ENCODE results near the gene POT1. TPM values are rescaled to one million over a fixed set of nuclear protein-coding genes. Genes with fewer than 3 reads are reported as not detected.

Gene POT1
- total and polyA plus RNA-seq, 2 of the 8 experiments (the other 6 are each of a cell fraction or from before 2014, with no cell fraction given): 13.1 to 22.8 TPM

- Histone ChIP-seq H4K20me1 (replicated peaks in 1 of 2; ENCODE audit: control insufficient read depth in 1 of 2, insufficient read depth in 2 of 2, low read length in 2 of 2) (no peaks in the 10 kb centered on the region), H2BK12ac (ENCODE audit: low read depth, low read length) (no peak overlapping the region), H3K14ac (ENCODE audit: insufficient read length) (no peak overlapping the region), H3K4ac (replicated peaks; ENCODE audit: insufficient read length, low read depth, low read length) (no peak overlapping the region), H3K9me3 (ENCODE audit: insufficient read depth in 2 of 2, low read depth in 1 of 2, low read length in 1 of 2) (no peaks in the 10 kb centered on the region), H4K8ac (ENCODE audit: extremely low read depth, insufficient read depth, low read length) (no peak overlapping the region), H3K18ac (ENCODE audit: extremely low read depth, low read length) (no peak overlapping the region), H3K4me1 (replicated peaks in 1 of 4; ENCODE audit: control insufficient read depth in 3 of 4, insufficient read depth in 4 of 4, low read length in 3 of 4) (peaks cover 0 to 5% (median 0%) of the 10 kb centered on the region in 4 experiments; a peak in 1 of 7 replicates), H4K5ac (ENCODE audit: insufficient read length, low read depth, low read length) (no peak overlapping the region), H3K27ac (ENCODE audit: low read depth, low read length) (no peak overlapping the region), H2AK5ac (ENCODE audit: low read depth, low read length) (no peak overlapping the region), H4K91ac (replicated peaks; ENCODE audit: insufficient read length, low read length) (no peak overlapping the region), H3K9ac (replicated peaks in 1 of 4; ENCODE audit: extremely low read depth in 1 of 4, low read depth in 3 of 4, low read length in 3 of 4) (no peak overlapping the region), H3K4me3 (ENCODE audit: extremely low read depth in 1 of 4, insufficient read depth in 2 of 4, low read depth in 3 of 4, low read length in 4 of 4) (no peak overlapping the region), H3K27me3 (replicated peaks in 1 of 4; ENCODE audit: control insufficient read depth in 3 of 4, extremely low read depth in 1 of 4, insufficient read depth in 3 of 4, low read length in 3 of 4) (no peaks in the 10 kb centered on the region), H3K36me3 (ENCODE audit: control insufficient read depth in 2 of 4, insufficient read depth in 4 of 4, low read length in 3 of 4) (peaks cover 0 to 2% (median 0%) of the 10 kb centered on the region in 4 experiments; a peak in 2 of 8 replicates), H2BK5ac (ENCODE audit: low read depth, low read length) (no peak overlapping the region), H2BK120ac (replicated peaks; ENCODE audit: low read depth, low read length) (no peak overlapping the region), H3K23me2 (ENCODE audit: low read depth, low read length) (no peaks in the 10 kb centered on the region), H2BK20ac (ENCODE audit: low read length) (no peak overlapping the region), H3K23ac (ENCODE audit: insufficient read length) (no peak overlapping the region), H3K4me2 (ENCODE audit: insufficient read depth in 1 of 2, low read depth in 2 of 2, low read length in 2 of 2) (no peak overlapping the region), H3K56ac (replicated peaks; ENCODE audit: insufficient read length, low read depth, low read length) (no peak overlapping the region), H3K79me1 (ENCODE audit: low read depth, low read length) (no peaks in the 10 kb centered on the region), H3K79me2 (ENCODE audit: control insufficient read depth in 1 of 2, insufficient read depth in 2 of 2, low read length in 2 of 2) (no peaks in the 10 kb centered on the region), H2BK15ac (ENCODE audit: low read length) (no peak overlapping the region), H2AFZ (ENCODE audit: low read length) (no peak overlapping the region)
- FAIRE-seq: no peak
- DNase-seq (ENCODE audit: low read depth in 1 of 2, low spot score in 2 of 2): no peak
- no peak for TF ChIP-seq JUND (IDR thresholded peaks at IDR 0.05; ENCODE audit: low read length)
- 89% methylated on average over 1 of the region's 1 CpG; no CpG with 5 or more reads in 1 of the 2 experiments for WGBS, 2 experiments (ENCODE audit: extremely low coverage in 1 of 2, insufficient coverage in 1 of 2, insufficient read length in 1 of 2, insufficient replicate concordance in 2 of 2, low coverage in 1 of 2, low lambda C conversion rate in 2 of 2, missing lambda C conversion rate in 1 of 2)
- CTCF ChIA-PET (ENCODE audit: partially characterized antibody): no interaction called here
- POLR2A ChIA-PET (ENCODE audit: partially characterized antibody): no interaction called here
Measured at GRCh38 chr7:124839687-124840086, 89.9 kb downstream of the POT1 start.
